HepG2 (cell line): ENCODE data around the gene PTGIS. TPM values are rescaled to one million over a fixed set of nuclear protein-coding genes. Genes with fewer than 3 reads are reported as not detected.

Source experiments
- ARNT ChIP-seq: fragments of 450-650 bp; IDR thresholded peaks from 2 replicates; pipeline ENCODE4 v1.6.1; 2017
- ATF4 ChIP-seq, 2 experiments: fragments of 450-650 bp in 1 of 2; sonication (generic) in 1 of 2; formaldehyde crosslinking; IDR thresholded peaks; 2 replicates each; pipeline versions ENCODE4 v1.5.0 to v1.8.0; 2020 to 2022; ENCODE audit warnings: mild to moderate bottlenecking in 1 of 2, missing genetic modification reagents in 1 of 2
- IRF2 ChIP-seq: IDR thresholded peaks from 2 replicates; pipeline ENCODE4 v1.6.1; 2018; ENCODE audit warnings: missing genetic modification reagents, missing compliant biosample characterization
- MAZ ChIP-seq, 2 experiments: sonication (generic) in 1 of 2; formaldehyde crosslinking in 1 of 2; IDR thresholded peaks; 2 replicates each; pipeline versions ENCODE4 v1.5.0 to v1.6.1; 2012 to 2020; ENCODE audit warnings: low read depth in 2 of 2, mild to moderate bottlenecking in 2 of 2, borderline replicate concordance in 1 of 2, improper control_type of control experiment in 1 of 2, low read length in 1 of 2, missing genetic modification reagents in 1 of 2, moderate library complexity in 1 of 2
- NFAT5 ChIP-seq: sonication (generic); formaldehyde crosslinking; IDR thresholded peaks from 2 replicates; pipeline ENCODE4 v1.4.0; 2020; ENCODE audit warnings: missing genetic modification reagents
- ONECUT2 ChIP-seq: sonication (generic); formaldehyde crosslinking; IDR thresholded peaks from 2 replicates; pipeline ENCODE4 v1.4.0; 2020; ENCODE audit warnings: missing genetic modification reagents
- PRDM4 ChIP-seq: sonication (generic); formaldehyde crosslinking; IDR thresholded peaks from 2 replicates; pipeline ENCODE4 v1.9.0; 2021; ENCODE audit warnings: missing genetic modification reagents, borderline replicate concordance
- SALL1 ChIP-seq: sonication (generic); formaldehyde crosslinking; IDR thresholded peaks from 2 replicates; pipeline ENCODE4 v1.8.0; 2022; ENCODE audit warnings: mild to moderate bottlenecking, missing genetic modification reagents
- TEAD3 ChIP-seq: optimal IDR thresholded peaks from 2 replicates; pipeline ENCODE3; 2016; ENCODE audit warnings: borderline replicate concordance
- ZNF317 ChIP-seq: sonication (generic); formaldehyde crosslinking; IDR thresholded peaks from 2 replicates; pipeline ENCODE4 v1.5.0; 2020; ENCODE audit warnings: mild to moderate bottlenecking, missing genetic modification reagents
- ZNF724P ChIP-seq: sonication (generic); formaldehyde crosslinking; IDR thresholded peaks from 2 replicates; pipeline ENCODE4 v1.8.0; 2022; ENCODE audit warnings: missing genetic modification reagents, borderline replicate concordance
- ZSCAN31 ChIP-seq: sonication (generic); formaldehyde crosslinking; IDR thresholded peaks from 2 replicates; pipeline ENCODE4 v1.5.0; 2020; ENCODE audit warnings: low read depth, mild to moderate bottlenecking, missing genetic modification reagents
- polyA plus RNA-seq, 8 experiments: library from polyadenylated mRNA; depleted of rRNA in 3 of 8; stranded (reverse) in 7 of 8; unstranded in 1 of 8; fragments of >200 nt; fragmentation: Illumina TruSeq in 4 of 8; extraction: Trizol in 4 of 8; gene quantifications; 2 replicates each; pipeline versions ENCODE4 v1.2.1 to v1.2.3, GENCODE V29; 2011 to 2016; ENCODE audit warnings: low read depth in 4 of 8, missing spikeins in 1 of 8, mixed read lengths in 1 of 8; ENCODE audit not compliant: insufficient read depth in 1 of 8
- total RNA-seq, 5 experiments: library from RNA; depleted of rRNA; stranded (reverse); fragments of >200 nt; fragmentation: Illumina TruSeq; extraction: Trizol; gene quantifications; 2 replicates each; pipeline ENCODE4 v1.2.3, GENCODE V29; 2016; ENCODE audit warnings: low read depth in 1 of 5
- TF ChIP-seq, protein P1 (sequence below): sonication (generic); formaldehyde crosslinking; IDR thresholded peaks from 2 replicates; pipeline ENCODE4 v1.4.0; 2020; ENCODE audit warnings: mild to moderate bottlenecking, missing genetic modification reagents

The PTGIS gene
- total and polyA plus RNA-seq, 2 of the 13 experiments (the other 11 are each of a cell fraction or from before 2014, with no cell fraction given), result not detected

DNA sequence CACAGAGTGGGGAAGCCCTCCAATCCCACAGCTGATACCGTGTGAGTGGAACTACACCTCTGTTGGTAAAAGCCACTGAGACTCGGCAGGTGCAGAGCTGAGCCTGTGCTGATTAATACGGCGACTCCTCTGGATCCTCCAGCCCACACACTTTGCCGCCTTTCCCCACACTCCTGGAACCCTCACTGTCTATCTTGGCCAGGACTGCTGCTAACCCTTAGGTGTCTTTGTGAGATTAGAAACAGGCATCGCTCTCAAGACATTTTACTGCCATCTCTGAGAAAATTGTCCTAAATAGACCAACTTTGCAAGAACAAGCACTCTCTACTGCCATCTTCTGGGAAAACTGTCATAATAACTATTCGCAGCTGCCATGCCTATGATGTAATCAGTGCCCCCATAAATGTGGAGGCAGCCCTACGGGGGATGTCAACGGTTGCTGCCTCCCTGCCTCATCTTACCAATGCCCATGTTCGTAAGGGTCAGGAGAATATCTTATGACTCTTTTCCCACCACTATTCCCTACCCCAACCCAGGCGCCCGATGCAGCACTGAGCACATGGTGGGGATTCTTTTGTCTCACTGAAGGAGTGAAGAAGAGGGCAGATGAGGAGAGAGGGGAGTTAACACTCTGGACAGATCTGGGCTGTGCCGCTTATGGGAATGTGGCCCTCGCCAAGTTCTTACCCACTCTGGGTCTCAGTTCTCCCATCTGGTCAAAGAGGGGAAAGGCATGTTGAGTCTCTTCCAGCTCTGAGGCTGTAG, 59.3 kb downstream of the PTGIS start (continued):
- TF ChIP-seq NFAT5, result no peak; the same call in 1 of the 2 replicates
- TF ChIP-seq ZSCAN31, result no peak
- no peak for TF ChIP-seq ARNT
- TF ChIP-seq, protein P1, sequence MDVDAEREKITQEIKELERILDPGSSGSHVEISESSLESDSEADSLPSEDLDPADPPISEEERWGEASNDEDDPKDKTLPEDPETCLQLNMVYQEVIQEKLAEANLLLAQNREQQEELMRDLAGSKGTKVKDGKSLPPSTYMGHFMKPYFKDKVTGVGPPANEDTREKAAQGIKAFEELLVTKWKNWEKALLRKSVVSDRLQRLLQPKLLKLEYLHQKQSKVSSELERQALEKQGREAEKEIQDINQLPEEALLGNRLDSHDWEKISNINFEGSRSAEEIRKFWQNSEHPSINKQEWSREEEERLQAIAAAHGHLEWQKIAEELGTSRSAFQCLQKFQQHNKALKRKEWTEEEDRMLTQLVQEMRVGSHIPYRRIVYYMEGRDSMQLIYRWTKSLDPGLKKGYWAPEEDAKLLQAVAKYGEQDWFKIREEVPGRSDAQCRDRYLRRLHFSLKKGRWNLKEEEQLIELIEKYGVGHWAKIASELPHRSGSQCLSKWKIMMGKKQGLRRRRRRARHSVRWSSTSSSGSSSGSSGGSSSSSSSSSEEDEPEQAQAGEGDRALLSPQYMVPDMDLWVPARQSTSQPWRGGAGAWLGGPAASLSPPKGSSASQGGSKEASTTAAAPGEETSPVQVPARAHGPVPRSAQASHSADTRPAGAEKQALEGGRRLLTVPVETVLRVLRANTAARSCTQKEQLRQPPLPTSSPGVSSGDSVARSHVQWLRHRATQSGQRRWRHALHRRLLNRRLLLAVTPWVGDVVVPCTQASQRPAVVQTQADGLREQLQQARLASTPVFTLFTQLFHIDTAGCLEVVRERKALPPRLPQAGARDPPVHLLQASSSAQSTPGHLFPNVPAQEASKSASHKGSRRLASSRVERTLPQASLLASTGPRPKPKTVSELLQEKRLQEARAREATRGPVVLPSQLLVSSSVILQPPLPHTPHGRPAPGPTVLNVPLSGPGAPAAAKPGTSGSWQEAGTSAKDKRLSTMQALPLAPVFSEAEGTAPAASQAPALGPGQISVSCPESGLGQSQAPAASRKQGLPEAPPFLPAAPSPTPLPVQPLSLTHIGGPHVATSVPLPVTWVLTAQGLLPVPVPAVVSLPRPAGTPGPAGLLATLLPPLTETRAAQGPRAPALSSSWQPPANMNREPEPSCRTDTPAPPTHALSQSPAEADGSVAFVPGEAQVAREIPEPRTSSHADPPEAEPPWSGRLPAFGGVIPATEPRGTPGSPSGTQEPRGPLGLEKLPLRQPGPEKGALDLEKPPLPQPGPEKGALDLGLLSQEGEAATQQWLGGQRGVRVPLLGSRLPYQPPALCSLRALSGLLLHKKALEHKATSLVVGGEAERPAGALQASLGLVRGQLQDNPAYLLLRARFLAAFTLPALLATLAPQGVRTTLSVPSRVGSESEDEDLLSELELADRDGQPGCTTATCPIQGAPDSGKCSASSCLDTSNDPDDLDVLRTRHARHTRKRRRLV (CRISPR knock-in tag), result no peak
- TF ChIP-seq MAZ (IDR thresholded peaks at IDR 0.05; ENCODE audit: borderline replicate concordance, low read depth, low read length), result no peak
- no peak for TF ChIP-seq MAZ (CRISPR knock-in tag; IDR thresholded peaks at IDR 0.05; ENCODE audit: low read depth)
- no peak for TF ChIP-seq ONECUT2 (CRISPR knock-in tag)
- TF ChIP-seq TEAD3 (CRISPR knock-in tag), result no peak
- peak in 1 of 2 experiments; percentile 77; a peak in 2 of 4 replicates for TF ChIP-seq ATF4 (CRISPR knock-in tag; IDR thresholded peaks at IDR 0.05)
- TF ChIP-seq PRDM4 (CRISPR knock-in tag), result no peak
- no peak for TF ChIP-seq IRF2 (CRISPR knock-in tag)
- TF ChIP-seq ZNF317 (CRISPR knock-in tag), result no peak
- TF ChIP-seq SALL1 (CRISPR knock-in tag), result no peak
- no peak for TF ChIP-seq ZNF724P (CRISPR knock-in tag)
